D721Med (cell line): ENCODE data around the gene WEE2.

Experiments
- DNase-seq: peaks from one replicate; pipeline ENCODE4 v3.0.0; 2011; ENCODE audit warnings: low spot score; ENCODE audit not compliant: insufficient read length
- FAIRE-seq: peaks from 2 replicates; lab custom pipeline; 2011; peaks lifted over from hg19 to GRCh38; lab: Jason Lieb, UNC
- TF ChIP-seq, protein P1 (sequence below): IDR thresholded peaks from 2 replicates; pipeline ENCODE4 v1.5.1; 2012; ENCODE audit warnings: mild to moderate bottlenecking, control low read depth; ENCODE audit not compliant: insufficient read depth; ENCODE audit errors: missing control alignments

The WEE2 gene

DNA sequence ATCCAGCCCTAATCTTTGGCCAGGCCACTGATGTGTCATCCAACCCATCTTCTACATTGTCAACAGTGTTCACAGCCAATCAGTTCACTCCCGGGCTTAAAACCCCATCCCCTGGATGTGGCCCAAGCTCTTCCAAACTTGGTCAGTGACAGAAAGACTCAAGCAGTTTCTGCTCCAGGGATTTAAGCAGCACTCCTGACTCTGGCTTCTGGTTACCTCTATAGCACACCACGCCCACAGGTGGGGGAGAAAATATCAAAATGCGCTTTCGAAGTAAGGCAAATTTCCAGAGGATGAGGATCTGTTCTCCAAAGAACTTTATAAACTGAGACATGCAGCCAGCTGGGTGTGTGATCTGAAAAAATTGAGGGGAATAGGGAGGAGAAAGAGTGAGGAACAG is 42.1 kb upstream of the WEE2 start:
- no peak for DNase-seq
- no peak for FAIRE-seq
- TF ChIP-seq, protein P1, sequence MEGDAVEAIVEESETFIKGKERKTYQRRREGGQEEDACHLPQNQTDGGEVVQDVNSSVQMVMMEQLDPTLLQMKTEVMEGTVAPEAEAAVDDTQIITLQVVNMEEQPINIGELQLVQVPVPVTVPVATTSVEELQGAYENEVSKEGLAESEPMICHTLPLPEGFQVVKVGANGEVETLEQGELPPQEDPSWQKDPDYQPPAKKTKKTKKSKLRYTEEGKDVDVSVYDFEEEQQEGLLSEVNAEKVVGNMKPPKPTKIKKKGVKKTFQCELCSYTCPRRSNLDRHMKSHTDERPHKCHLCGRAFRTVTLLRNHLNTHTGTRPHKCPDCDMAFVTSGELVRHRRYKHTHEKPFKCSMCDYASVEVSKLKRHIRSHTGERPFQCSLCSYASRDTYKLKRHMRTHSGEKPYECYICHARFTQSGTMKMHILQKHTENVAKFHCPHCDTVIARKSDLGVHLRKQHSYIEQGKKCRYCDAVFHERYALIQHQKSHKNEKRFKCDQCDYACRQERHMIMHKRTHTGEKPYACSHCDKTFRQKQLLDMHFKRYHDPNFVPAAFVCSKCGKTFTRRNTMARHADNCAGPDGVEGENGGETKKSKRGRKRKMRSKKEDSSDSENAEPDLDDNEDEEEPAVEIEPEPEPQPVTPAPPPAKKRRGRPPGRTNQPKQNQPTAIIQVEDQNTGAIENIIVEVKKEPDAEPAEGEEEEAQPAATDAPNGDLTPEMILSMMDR = no peak

DNA sequence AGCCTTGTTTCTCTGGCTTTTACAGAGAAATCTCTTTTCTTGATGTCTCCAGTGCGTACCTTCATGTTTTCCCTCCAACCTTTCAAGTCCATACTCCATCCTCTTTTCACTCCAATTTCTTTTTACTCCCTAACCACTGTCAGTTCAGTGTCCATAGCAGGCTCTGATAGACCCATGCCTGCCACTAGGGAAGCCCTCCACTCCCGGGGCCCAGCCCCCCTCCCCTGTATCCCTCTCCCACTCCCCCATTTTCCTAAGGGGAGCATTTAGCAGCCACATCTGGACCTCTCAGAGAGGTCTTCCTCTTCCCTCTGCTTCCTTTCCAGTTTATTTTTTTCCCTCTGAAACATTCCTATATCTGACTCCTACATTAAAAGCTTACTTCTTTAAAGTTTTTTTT is 39.3 kb upstream of the WEE2 start:
- TF ChIP-seq, protein P1 = no peak
- DNase-seq (no peak), FAIRE-seq (no peak)

DNA sequence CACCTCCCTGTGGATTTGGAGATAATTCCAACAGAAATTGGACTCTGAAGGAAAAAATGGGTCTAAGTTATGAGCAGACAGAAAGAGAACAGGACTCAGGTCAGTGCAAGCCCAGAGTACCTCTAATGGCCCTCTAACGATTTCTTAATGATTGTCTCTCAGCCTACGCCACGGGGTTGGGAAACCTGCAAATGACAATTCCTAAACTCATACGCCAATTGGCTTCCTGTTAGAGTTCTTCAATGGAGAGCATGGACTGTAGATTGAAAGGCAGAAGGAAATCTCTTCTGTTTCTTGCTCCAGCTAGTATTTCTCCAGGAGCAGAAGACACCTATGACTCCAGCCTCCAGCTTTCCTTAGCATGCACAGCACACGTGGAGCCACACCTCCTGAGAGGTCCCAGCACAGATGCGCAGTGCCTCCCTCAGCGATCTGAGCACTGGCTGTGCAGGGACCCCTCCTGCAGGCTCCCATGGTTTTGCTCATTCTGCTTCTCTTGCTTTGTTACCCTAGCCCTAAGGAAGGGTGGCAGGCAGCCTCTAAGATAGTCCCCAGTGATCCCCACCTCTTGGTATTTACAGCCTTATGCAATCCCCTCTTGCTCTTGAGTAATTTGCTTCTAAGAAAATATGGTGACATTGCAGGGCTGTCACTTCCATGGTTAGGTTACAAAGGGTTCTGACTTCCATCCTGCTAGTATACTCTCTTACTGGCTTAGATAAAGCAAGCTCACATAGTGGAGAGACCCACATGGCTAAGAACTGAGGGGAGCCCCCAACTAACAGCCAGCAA is 36.3 kb upstream of the WEE2 start:
- no peak for DNase-seq
- no peak for FAIRE-seq
- TF ChIP-seq, protein P1 = no peak

DNA sequence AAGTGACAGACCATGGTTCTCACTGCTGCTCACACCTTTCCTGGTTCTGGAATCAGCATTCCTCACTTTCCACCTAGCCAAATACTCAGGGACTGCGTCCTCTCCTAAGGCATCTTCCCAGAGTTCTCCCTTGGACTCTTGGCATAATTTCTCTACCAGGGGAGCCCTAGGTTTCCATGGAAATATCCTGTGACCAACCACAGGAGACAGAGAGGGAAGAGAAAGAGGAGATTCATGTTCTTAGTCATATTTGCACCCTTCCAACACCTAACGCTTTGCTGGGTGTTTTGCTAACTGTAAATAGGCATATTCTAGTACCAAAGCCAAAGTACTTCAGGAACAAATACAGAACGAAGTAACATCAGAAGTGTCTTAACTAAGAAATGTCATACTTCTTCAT is 34.8 kb upstream of the WEE2 start:
- FAIRE-seq (no peak), DNase-seq (no peak)
- TF ChIP-seq, protein P1 = no peak

DNA sequence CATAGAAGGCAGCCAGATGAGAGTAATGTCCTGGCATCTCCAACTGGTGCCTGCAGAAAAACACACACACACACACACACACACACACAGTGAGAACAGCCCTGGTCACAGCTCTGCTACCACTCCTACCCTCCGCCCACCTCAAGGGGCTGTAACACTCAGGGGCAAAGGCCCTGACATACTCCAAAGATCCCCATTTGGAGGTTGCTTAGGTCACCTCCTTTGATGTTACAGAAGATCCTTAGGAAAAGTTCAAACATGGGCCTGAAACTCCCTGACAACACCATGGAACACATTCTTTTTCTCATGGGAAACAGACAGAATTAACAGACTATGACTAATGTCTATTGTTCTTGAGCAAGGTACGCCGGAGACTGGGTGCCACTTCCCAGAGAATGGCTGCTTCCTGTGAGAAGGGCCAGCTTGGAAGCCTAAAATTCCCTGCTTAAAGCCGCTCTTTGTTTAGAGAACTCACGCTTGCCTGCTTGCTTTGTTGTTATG is 33.9 kb upstream of the WEE2 start:
- FAIRE-seq (no peak), DNase-seq (no peak)
- TF ChIP-seq, protein P1 = no peak

DNA sequence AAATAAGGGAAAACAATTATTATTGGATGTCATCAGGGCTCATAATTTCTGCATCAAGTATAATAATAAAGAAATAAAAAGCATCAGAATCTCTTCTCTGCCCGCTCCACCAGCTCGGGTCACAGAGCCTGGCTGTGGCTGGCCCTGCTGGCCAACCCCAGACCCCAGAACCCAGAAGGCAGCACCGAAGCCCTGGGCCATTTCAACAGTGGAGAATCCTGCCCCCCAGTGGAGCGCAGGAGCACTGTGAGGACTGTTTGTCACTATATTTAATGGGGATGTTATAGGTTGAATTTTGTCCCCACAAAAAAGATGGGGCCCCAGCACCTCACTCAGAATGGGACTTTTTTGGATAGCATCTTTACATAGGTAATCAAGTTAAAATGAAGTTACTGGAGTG is 33.5 kb upstream of the WEE2 start:
- FAIRE-seq = no peak

More for the DNA sequence above, 33.5 kb upstream of the WEE2 start:
- no peak for DNase-seq
- TF ChIP-seq, protein P1 = peak; percentile 16
